Measurements from ENCODE around the gene HMG20A. TPM values are rescaled to one million over a fixed set of nuclear protein-coding genes. Genes with fewer than 3 reads are reported as not detected.

The HMG20A gene
- total RNA-seq, 3 donors from 2014 or later: 35.8 to 48.2 (median 46.4) TPM

DNA sequence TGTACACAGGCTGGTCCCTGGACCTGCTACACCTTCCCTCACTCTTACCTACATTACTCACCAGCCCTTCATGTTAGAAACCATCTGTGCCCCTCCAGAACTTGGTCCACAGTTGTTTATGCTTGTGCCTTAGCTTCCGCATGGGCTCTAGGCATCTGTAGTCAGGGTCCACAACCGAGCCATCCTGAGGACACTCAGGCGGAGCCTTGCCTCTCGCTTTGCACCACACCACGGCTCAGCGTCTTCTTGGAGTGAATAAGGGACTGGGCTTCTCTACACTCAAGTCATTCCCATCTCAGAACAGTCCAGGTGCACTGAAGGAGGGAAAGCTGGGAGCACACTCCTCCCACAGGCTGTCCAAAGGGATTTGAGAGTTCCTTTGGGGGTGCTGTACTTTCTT lies 97.8 kb downstream of the HMG20A start:
- no peaks in the 10 kb centered on the region for H3K4me1 ChIP-seq
- no peak for DNase-seq (ENCODE audit: low spot score in 2 of 2)
- H3K27ac ChIP-seq: no peak overlapping the region
- intact Hi-C loops (cut with DNase I; ENCODE audit: low total_unique reads): no loop called here
- H3K36me3 ChIP-seq: no peaks in the 10 kb centered on the region
- H3K4me3 ChIP-seq: no peak overlapping the region
- H3K9me3 ChIP-seq: no peaks in the 10 kb centered on the region
- no peak for TF ChIP-seq POLR2AphosphoS5 (IDR thresholded peaks at IDR 0.05)
- TF ChIP-seq, protein P1, sequence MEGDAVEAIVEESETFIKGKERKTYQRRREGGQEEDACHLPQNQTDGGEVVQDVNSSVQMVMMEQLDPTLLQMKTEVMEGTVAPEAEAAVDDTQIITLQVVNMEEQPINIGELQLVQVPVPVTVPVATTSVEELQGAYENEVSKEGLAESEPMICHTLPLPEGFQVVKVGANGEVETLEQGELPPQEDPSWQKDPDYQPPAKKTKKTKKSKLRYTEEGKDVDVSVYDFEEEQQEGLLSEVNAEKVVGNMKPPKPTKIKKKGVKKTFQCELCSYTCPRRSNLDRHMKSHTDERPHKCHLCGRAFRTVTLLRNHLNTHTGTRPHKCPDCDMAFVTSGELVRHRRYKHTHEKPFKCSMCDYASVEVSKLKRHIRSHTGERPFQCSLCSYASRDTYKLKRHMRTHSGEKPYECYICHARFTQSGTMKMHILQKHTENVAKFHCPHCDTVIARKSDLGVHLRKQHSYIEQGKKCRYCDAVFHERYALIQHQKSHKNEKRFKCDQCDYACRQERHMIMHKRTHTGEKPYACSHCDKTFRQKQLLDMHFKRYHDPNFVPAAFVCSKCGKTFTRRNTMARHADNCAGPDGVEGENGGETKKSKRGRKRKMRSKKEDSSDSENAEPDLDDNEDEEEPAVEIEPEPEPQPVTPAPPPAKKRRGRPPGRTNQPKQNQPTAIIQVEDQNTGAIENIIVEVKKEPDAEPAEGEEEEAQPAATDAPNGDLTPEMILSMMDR (IDR thresholded peaks at IDR 0.05): no peak
- no peak for TF ChIP-seq POLR2A (IDR thresholded peaks at IDR 0.05)
- no peaks in the 10 kb centered on the region for H3K27me3 ChIP-seq

GRCh38 chr15:77519540-77519939 lies 98.9 kb downstream of the HMG20A start:
- Histone ChIP-seq H3K27me3 (no peaks in the 10 kb centered on the region), H3K4me3 (no peak overlapping the region), H3K27ac (no peak overlapping the region), H3K36me3 (no peaks in the 10 kb centered on the region), H3K9me3 (no peaks in the 10 kb centered on the region), H3K4me1 (no peaks in the 10 kb centered on the region)
- intact Hi-C loops (cut with DNase I; ENCODE audit: low total_unique reads): no loop called here
- no peak for DNase-seq (ENCODE audit: low spot score in 2 of 2)
- TF ChIP-seq POLR2A (IDR thresholded peaks at IDR 0.05): no peak
- TF ChIP-seq, protein P1 (IDR thresholded peaks at IDR 0.05): no peak
- TF ChIP-seq POLR2AphosphoS5 (IDR thresholded peaks at IDR 0.05): no peak

DNA sequence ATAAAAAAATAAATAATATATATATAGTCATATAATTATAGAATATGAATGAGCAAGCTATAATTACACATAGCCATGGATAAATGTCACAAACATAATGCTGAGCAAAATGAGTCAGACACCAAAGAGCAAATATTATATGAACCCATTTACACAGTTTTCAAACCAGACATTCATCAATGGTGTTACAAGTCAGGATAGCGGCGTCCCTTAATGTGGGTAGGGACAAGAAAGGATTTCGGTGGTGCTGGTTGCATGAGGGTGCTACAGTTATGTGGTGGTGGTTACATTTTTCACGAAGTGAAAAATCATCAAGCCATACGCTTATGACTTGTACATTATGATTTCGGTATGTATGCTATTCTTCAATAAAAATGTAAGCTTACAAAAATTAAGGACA lies 100.5 kb downstream of the HMG20A start:
- no peaks in the 10 kb centered on the region for H3K9me3 ChIP-seq
- no peaks in the 10 kb centered on the region for H3K27me3 ChIP-seq
- no peak for DNase-seq (ENCODE audit: low spot score in 2 of 2)
- no peak overlapping the region for H3K4me3 ChIP-seq
- TF ChIP-seq POLR2A (IDR thresholded peaks at IDR 0.05) (no peak), POLR2AphosphoS5 (IDR thresholded peaks at IDR 0.05) (no peak)
- TF ChIP-seq, protein P1 (IDR thresholded peaks at IDR 0.05): no peak
- H3K27ac ChIP-seq: no peak overlapping the region
- intact Hi-C loops (cut with DNase I; ENCODE audit: low total_unique reads): loop anchor here (2.0 kb wide), 1 partner anchor 44 kb away; no protein-coding TSS in a partner anchor
- no peaks in the 10 kb centered on the region for H3K4me1 ChIP-seq
- H3K36me3 ChIP-seq: no peaks in the 10 kb centered on the region

DNA sequence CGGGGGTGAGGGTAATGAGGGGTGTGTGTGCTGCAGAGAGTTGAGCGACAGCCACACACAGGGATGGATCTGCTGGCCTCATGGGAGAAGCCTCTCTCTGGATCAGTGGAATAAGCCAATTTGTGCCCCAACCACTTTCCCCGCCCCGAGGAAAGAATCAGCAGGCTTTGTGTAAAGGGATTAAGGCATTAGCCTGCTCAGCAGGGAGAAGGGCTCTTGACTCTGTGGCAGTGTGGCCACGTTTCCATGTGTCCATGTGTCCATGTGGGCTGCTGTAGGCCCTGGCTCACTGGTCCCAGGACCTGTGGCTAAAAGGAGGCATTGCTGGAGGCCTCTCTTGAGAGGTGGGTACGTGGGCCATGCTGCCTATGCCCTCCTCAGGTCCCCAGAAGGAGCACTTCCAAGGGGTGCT lies 104.7 kb downstream of the HMG20A start:
- no peak overlapping the region for H3K4me3 ChIP-seq
- no peaks in the 10 kb centered on the region for H3K27me3 ChIP-seq
- H3K27ac ChIP-seq: no peak overlapping the region
- no peak for DNase-seq (ENCODE audit: low spot score in 2 of 2)
- no peaks in the 10 kb centered on the region for H3K36me3 ChIP-seq
- H3K4me1 ChIP-seq: peaks cover 0 to 9% of the 10 kb centered on the region in 2 donors
- no peaks in the 10 kb centered on the region for H3K9me3 ChIP-seq
- TF ChIP-seq, protein P1 (IDR thresholded peaks at IDR 0.05): no peak
- TF ChIP-seq POLR2AphosphoS5 (IDR thresholded peaks at IDR 0.05) (no peak), POLR2A (IDR thresholded peaks at IDR 0.05) (no peak)
- intact Hi-C loops (cut with DNase I; ENCODE audit: low total_unique reads): no loop called here

- Histone ChIP-seq H3K27me3 (no peaks in the 10 kb centered on the region), H3K4me1 (peaks cover 0 to 9% of the 10 kb centered on the region in 2 donors), H3K36me3 (no peaks in the 10 kb centered on the region), H3K4me3 (no peak overlapping the region), H3K9me3 (no peaks in the 10 kb centered on the region), H3K27ac (peak overlapping the region in 1 of 2 donors; percentile 76)
- TF ChIP-seq POLR2A (IDR thresholded peaks at IDR 0.05): no peak
- intact Hi-C loops (cut with DNase I; ENCODE audit: low total_unique reads): no loop called here
- no peak for DNase-seq (ENCODE audit: low spot score in 2 of 2)
These were observed 105.4 kb downstream of the HMG20A start for GRCh38 chr15:77525907-77526594.
